Cardiac muscle cell (in vitro differentiated cells and primary cell): ENCODE results near the gene BTAF1. TPM values are rescaled to one million over a fixed set of nuclear protein-coding genes. Genes with fewer than 3 reads are reported as not detected.

Source experiments
- DNase-seq, 2 donors: peaks; one replicate each; pipeline versions ENCODE4 v3.0.0 to v3.0.0-alpha.2; 2010 to 2017; ENCODE audit warnings: low read depth in 1 of 2, low spot score in 1 of 2
- H3K27ac ChIP-seq: fragments of 200-600 bp; sonication (generic); 2 replicates; pipeline ENCODE4 v1.5.1; 2016
- H3K27me3 ChIP-seq: fragments of 200-600 bp; sonication (generic); 2 replicates; pipeline ENCODE4 v1.6.0; 2016; ENCODE audit warnings: control low read depth
- H3K36me3 ChIP-seq: fragments of 200-600 bp; sonication (generic); 2 replicates; pipeline ENCODE4 v1.5.1; 2016; ENCODE audit warnings: control low read depth
- H3K4me1 ChIP-seq: fragments of 200-600 bp; sonication (generic); 2 replicates; pipeline ENCODE4 v1.8.1; 2017; ENCODE audit warnings: low read depth, mild to moderate bottlenecking, mixed run types
- H3K4me3 ChIP-seq: fragments of 200-600 bp; sonication (generic); 2 replicates; pipeline ENCODE4 v1.5.1; 2016; ENCODE audit warnings: mild to moderate bottlenecking
- H3K9me3 ChIP-seq: fragments of 200-600 bp; sonication (generic); 2 replicates; pipeline ENCODE4 v1.5.1; 2017; ENCODE audit warnings: low read depth, mild to moderate bottlenecking, control low read depth
- CTCF ChIP-seq: IDR thresholded peaks from 2 replicates; pipeline ENCODE4 v1.5.1; 2012; ENCODE audit warnings: low read depth, mild to moderate bottlenecking, low read length
- polyA plus RNA-seq: library from polyadenylated mRNA; unstranded; fragments of >200 nt; fragmentation: Nextera tagmentation; extraction: Ambion mirVana; gene quantifications from 2 replicates; pipeline ENCODE4 v1.2.1, GENCODE V29; 2016
- total RNA-seq: library from RNA; depleted of rRNA; stranded (reverse); fragments of >200 nt; gene quantifications from 2 replicates; pipeline ENCODE4 v1.2.3, GENCODE V29; 2016

The BTAF1 gene
- total and polyA plus RNA-seq, 2 experiments from 2014 or later, result 35.1 to 121 TPM

- no peak for TF ChIP-seq CTCF
- H3K27ac ChIP-seq, result peak overlapping the region; percentile 70
- no peaks in the 10 kb centered on the region for H3K36me3 ChIP-seq
- H3K4me1 ChIP-seq, result peaks cover 41% of the 10 kb centered on the region
- no peaks in the 10 kb centered on the region for H3K9me3 ChIP-seq
- peak; percentile 48 to 82 for DNase-seq
- H3K4me3 ChIP-seq, result no peak overlapping the region
- H3K27me3 ChIP-seq, result no peaks in the 10 kb centered on the region
Observed at GRCh38 chr10:91883549-91884444, 39.8 kb upstream of the BTAF1 start.

GRCh38 chr10:91884536-91884935 is 39.0 kb upstream of the BTAF1 start:
- Histone ChIP-seq H3K9me3 (no peaks in the 10 kb centered on the region), H3K4me3 (no peak overlapping the region), H3K27me3 (no peaks in the 10 kb centered on the region), H3K36me3 (no peaks in the 10 kb centered on the region), H3K27ac (peak overlapping the region; percentile 70), H3K4me1 (peaks cover 41% of the 10 kb centered on the region)
- DNase-seq, result no peak
- TF ChIP-seq CTCF, result no peak

- Histone ChIP-seq H3K4me1 (peaks cover 41% of the 10 kb centered on the region), H3K9me3 (no peaks in the 10 kb centered on the region), H3K27ac (peak overlapping the region; percentile 70), H3K27me3 (no peaks in the 10 kb centered on the region), H3K4me3 (no peak overlapping the region), H3K36me3 (no peaks in the 10 kb centered on the region)
- DNase-seq, result no peak
- TF ChIP-seq CTCF, result no peak
Observed at GRCh38 chr10:91885362-91886079, 38.0 kb upstream of the BTAF1 start.

- H3K27ac ChIP-seq, result peak overlapping the region; percentile 96
- no peak for DNase-seq
- no peak for TF ChIP-seq CTCF
- peaks cover 41% of the 10 kb centered on the region for H3K4me1 ChIP-seq
- peak overlapping the region; percentile 29 for H3K4me3 ChIP-seq
- no peaks in the 10 kb centered on the region for H3K9me3 ChIP-seq
- H3K36me3 ChIP-seq, result no peaks in the 10 kb centered on the region
- H3K27me3 ChIP-seq, result no peaks in the 10 kb centered on the region
Observed at GRCh38 chr10:91886954-91887271, 36.7 kb upstream of the BTAF1 start.

GRCh38 chr10:91887272-91888076 is 36.1 kb upstream of the BTAF1 start:
- TF ChIP-seq CTCF, result no peak
- H3K27ac ChIP-seq, result peak overlapping the region; percentile 96
- H3K4me1 ChIP-seq, result peaks cover 41% of the 10 kb centered on the region
- H3K36me3 ChIP-seq, result no peaks in the 10 kb centered on the region
- H3K27me3 ChIP-seq, result no peaks in the 10 kb centered on the region
- DNase-seq, result peak; percentile 72 to 98
- H3K9me3 ChIP-seq, result no peaks in the 10 kb centered on the region
- H3K4me3 ChIP-seq, result peak overlapping the region; percentile 29
